HK-2 (cell line): ENCODE results near the gene LIPN.
"Not testable (repeated sequence)": the region's sequence is repeated elsewhere in the genome, so short reads cannot be mapped to it uniquely, and the experiment has no call there.

Experiments
- DNase-seq: peaks from one replicate; pipeline ENCODE4 v3.0.0-alpha.2; 2018; ENCODE audit not compliant: unreplicated experiment

Gene LIPN, protein sequence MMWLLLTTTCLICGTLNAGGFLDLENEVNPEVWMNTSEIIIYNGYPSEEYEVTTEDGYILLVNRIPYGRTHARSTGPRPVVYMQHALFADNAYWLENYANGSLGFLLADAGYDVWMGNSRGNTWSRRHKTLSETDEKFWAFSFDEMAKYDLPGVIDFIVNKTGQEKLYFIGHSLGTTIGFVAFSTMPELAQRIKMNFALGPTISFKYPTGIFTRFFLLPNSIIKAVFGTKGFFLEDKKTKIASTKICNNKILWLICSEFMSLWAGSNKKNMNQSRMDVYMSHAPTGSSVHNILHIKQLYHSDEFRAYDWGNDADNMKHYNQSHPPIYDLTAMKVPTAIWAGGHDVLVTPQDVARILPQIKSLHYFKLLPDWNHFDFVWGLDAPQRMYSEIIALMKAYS

DNA sequence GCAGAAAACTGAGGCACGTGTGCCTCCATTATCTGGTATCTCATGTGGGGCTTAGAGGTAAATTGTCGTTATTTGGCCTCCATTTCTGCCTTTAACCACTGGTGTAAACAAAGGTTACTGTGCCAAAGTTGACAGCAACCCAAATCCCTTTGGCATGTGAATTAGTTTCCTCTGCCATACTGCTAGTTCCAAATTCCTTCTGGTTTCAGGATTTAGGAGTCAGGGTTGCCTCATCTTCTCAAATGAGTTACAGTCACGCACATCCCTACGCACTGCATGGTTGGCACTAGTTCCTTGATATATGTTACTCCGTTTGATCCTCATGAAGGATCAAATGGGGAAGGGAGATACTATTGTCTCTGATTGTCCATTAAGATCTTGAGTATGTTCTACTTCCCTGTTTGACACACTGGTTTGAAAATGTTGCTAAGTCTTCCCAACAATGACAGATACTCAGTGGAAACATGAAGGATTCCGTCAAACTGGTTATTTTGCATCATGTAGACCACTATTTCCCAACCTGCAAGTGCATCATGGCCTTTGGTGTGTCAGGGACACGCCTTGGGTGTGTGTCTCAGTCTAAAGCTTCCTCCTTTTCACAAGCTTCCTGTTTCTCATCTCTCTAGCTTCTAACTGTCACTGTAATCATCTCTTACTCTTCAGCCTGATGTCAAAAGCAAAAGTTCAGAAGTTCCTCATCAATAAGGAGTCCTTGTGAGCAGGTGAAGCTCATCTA lies at the start of gene LIPN:
Gene LIPN, plus strand, starts transcription at position 655 of the 736 bp plus-strand sequence. CDS start 1,386 bp downstream, outside the sequence.
- DNase-seq: no peak

- no peak for DNase-seq
These were observed 44.3 kb upstream of the LIPN start for GRCh38 chr10:88715517-88715916.

DNA sequence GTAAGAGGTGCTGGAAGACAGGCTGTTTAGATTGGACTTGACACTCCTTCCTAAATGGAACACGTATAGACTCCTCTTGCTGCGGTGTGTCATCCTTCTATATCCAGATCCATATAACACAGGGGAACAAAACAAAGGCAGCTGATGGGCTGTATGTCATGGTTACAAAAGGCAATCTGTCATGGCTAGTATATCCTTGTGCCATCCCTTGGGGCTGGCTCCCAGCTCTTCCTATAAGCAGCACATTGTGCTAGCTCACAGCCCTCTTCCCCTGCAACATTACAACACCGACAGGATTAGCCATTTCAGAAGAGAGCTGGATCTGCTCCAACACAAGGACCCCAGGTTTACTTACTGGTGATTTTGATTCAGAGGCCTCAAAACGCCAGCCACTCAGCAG lies 38.4 kb upstream of the LIPN start:
- no peak for DNase-seq

DNA sequence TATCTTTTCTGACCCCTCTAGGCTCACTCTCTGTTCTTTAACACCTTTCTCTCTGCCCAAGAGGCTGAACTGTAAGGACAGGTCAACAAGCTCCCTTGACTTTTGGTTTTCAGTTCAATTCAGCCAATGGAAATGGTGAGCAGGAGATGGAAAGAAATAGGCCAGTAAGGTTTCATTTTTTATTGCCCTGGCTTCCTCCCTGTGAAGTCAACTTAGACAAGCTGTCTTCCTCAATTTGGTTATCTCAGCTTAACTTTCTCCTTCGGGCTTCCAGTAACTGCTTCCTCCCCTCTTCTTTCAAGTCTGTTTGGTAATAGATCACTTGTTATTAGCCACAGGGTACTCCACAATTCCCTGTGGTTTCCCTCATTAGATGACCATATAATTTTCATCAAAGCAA lies 34.0 kb upstream of the LIPN start:
- no peak for DNase-seq

GRCh38 chr10:88728107-88728763 lies 31.6 kb upstream of the LIPN start:
- peak; percentile 10 for DNase-seq

GRCh38 chr10:88730864-88731263 lies 29.0 kb upstream of the LIPN start:
- no peak for DNase-seq

GRCh38 chr10:88731296-88731695 lies 28.5 kb upstream of the LIPN start:
- DNase-seq: no peak

DNA sequence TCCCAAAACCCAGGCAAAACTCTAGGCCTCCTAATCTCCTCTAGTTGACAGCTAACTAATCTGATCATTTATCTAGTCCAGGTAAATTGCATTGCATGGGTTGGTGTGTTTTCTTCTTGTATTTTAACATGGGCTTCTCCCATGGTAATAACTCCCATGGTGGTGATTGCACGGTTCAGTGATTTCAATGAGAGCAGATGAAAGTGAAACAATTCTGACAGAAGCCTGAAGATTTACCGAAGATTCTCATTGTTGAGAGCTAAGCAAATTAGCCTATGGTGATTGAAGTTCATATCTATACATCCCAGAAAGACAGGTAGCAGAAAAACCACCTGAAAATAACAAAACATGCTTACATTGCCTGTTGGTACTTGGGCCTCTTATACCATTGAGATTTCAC lies 26.6 kb upstream of the LIPN start:
- no peak for DNase-seq

- DNase-seq: no peak
These were observed 24.2 kb upstream of the LIPN start for GRCh38 chr10:88735661-88736060.

GRCh38 chr10:88741921-88742320 lies 17.9 kb upstream of the LIPN start:
- not testable (repeated sequence) for DNase-seq

DNA sequence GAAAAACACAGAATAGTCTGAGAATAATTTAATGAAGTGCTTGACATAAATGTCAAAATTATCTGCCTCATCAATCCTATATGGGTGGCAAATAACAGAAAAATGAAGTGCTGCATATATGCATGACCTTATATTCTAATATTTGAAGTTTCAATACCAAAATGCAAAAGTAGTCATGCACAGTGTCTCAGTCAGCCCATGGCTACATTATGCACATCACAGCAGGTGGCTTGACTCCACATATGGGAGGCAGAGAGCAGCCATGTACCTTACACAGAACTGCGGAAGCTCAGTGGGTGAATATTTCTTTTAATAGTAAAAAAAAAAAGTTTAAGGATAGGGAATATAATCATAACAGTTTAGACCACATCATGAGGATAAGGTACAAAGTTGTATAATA lies 17.4 kb upstream of the LIPN start:
- DNase-seq: no peak

DNA sequence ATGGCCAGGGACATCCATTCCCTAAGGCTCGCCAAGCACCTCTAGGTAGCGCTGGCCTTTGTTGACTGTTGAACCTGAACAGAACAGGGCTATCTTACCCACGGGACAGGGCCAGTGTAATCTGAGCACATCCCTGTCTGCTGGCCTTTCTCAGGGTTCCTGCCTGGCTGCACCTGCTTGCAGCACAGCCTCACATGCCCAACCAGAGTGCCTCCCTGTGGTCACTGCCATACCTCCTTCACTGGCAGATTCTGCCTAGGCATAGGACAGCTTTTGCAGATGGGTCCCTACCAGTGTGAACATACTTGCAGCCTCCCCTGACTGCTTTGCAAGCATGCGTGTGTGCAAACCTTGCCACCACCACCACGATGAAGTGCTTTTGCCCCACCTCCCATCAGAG lies 15.8 kb upstream of the LIPN start:
- DNase-seq: no peak

DNA sequence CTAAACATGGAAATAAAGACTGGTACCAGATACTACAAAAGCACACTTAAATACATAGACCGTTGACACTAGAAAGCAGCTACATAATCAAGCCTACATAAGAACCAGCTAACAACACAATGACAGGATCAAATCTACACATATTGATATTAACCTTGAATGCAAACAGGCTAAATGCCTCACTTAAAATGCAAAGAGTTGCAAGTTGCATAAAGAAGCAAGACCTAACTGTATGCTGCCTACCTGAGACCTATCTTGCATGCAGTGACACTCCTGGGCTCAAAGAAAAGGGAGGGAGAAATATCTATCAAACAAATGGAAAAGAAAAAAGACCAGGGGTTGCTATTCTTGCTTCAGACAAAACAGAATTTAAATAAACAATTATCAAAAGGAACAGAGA lies 14.2 kb upstream of the LIPN start:
- DNase-seq: no peak

- no peak for DNase-seq
These were observed 5.5 kb upstream of the LIPN start for GRCh38 chr10:88754287-88754686.

DNA sequence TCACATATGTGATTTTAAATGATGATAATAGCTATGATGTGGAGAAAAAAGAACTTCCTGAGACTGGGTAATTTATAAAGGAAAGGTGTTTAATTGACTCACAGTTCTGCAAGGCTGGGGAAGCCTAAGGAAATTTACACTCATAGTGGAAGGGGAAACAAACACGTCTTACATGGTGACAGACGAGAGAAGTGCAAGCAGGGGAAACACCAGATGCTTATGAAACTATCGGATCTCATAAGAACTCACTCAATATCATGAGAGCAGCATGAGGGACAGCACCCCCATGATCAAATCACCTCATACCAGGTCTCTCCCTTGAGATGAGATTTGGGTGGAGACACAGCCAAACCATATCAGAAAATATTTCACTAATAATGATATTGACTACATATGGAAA lies 4.1 kb upstream of the LIPN start:
- no peak for DNase-seq

DNA sequence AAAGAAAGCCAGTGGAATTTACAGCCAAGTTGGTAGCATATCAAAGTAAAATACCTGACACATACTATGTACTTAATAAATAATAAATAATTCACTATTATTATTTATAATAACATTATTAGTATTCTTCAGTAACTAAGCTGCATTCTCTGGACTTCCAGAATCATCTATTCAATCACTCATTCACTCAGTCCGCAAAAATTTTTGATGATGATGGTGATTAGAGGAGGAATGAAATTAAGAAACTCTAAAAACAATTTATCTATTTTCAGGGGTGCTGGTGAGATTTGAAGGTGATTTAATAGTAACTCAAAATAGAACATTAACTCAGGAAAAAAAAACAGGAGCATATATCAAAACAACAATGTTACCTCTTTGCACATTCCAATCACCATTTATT lies 3.2 kb upstream of the LIPN start:
- DNase-seq: no peak

GRCh38 chr10:88762906-88763305 lies 3.1 kb downstream of the LIPN start:
- DNase-seq: no peak

- no peak for DNase-seq
These were observed 3.6 kb downstream of the LIPN start for GRCh38 chr10:88763441-88763840.

- no peak for DNase-seq
These were observed 4.3 kb downstream of the LIPN start for GRCh38 chr10:88764110-88764509.

- DNase-seq: no peak
These were observed 6.0 kb downstream of the LIPN start for GRCh38 chr10:88765816-88766215.

GRCh38 chr10:88769384-88769783 lies 9.6 kb downstream of the LIPN start:
- DNase-seq: no peak

DNA sequence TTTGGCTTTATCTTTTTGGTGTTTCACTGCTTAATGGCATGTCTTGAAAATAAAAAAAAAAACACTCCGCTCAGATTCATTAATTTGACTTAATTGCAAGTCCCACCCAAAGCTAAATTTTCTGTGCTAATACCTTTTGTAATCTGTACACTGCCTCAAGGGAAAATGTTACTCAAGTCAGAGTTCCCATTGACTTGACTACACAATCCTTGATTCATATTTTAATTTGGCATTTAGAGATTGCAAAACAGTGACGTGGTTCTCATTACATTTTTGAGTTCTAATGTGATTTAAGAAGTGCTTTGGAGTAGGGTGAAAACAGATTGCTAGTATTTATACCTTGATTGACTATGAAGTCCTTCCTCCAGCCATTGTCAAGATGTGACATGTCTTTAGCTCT lies 21.4 kb downstream of the LIPN start:
- DNase-seq: no peak

DNA sequence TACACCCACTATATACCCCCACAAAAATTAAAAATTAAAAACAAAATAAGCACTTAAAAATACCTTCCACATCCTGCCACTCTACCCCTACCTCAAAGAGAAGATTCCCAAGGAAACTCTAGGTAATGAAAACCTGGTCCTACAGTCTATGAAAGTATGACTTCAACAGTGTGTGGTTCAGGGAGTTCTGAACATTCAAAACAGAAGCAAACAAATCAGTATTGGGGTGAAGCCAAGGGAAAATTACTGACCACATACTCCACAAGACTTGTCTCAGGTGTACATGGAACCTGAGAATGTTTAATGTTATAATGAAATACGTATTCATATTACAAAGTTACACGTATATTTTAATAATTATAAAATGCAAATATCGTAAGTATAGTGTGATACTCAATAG lies 22.4 kb downstream of the LIPN start:
- no peak for DNase-seq
